A549 (cell line): ENCODE results near the gene CDH22.

Experiments
- EP300 ChIP-seq, 2 experiments: fragments of >200 bp; sonication (Bioruptor Twin); formaldehyde crosslinking; IDR thresholded peaks; 2 replicates in 1 of 2; 3 replicates in 1 of 2; pipeline ENCODE4 v1.6.1; 2016 to 2017
- HES2 ChIP-seq: fragments of >200 bp; sonication (Bioruptor Twin); formaldehyde crosslinking; IDR thresholded peaks from 2 replicates; pipeline ENCODE4 v1.6.1; 2016
- JUN ChIP-seq, 2 experiments: fragments of >200 bp; sonication (Bioruptor Twin); formaldehyde crosslinking; IDR thresholded peaks; 2 replicates in 1 of 2; 3 replicates in 1 of 2; pipeline ENCODE4 v1.6.1; 2016 to 2017
- KDM1A ChIP-seq: fragments of 200-600 bp; sonication (generic); IDR thresholded peaks from 2 replicates; pipeline ENCODE4 v1.6.1; 2016; ENCODE audit warnings: low read depth, mild to moderate bottlenecking
- KDM5A ChIP-seq: fragments of 200-600 bp; sonication (generic); IDR thresholded peaks from 2 replicates; pipeline ENCODE4 v1.6.1; 2016; ENCODE audit warnings: antibody characterized with exemption, mild to moderate bottlenecking
- MAFK ChIP-seq: fragments of 450-650 bp; IDR thresholded peaks from 2 replicates; pipeline ENCODE4 v1.6.1; 2014; ENCODE audit not compliant: partially characterized antibody
- MYC ChIP-seq: IDR thresholded peaks from 2 replicates; pipeline ENCODE4 v1.6.1; 2012; ENCODE audit warnings: mild to moderate bottlenecking, inconsistent platforms, low read length, improper control_type of control experiment, borderline replicate concordance
- POLR2A ChIP-seq: IDR thresholded peaks from 2 replicates; pipeline ENCODE4 v1.6.1; 2012; ENCODE audit warnings: mild to moderate bottlenecking, low read length
- TP53 ChIP-seq: fragments of 250-450 bp; sonication (Bioruptor Pico); IDR thresholded peaks from 2 replicates; pipeline ENCODE4 v1.5.0; 2021; ENCODE audit warnings: mild to moderate bottlenecking, moderate library complexity
- TF ChIP-seq, protein P1 (sequence below): fragments of >200 bp; sonication (Bioruptor Twin); formaldehyde crosslinking; IDR thresholded peaks from 3 replicates; pipeline ENCODE4 v1.5.1; 2016
- TF ChIP-seq, protein P2 (sequence below): fragments of 450-650 bp; IDR thresholded peaks from 2 replicates; pipeline ENCODE4 v1.6.1; 2014; ENCODE audit warnings: antibody characterized with exemption
- TF ChIP-seq, protein P3 (sequence below): IDR thresholded peaks from 2 replicates; pipeline ENCODE4 v1.6.1; 2012

DNA sequence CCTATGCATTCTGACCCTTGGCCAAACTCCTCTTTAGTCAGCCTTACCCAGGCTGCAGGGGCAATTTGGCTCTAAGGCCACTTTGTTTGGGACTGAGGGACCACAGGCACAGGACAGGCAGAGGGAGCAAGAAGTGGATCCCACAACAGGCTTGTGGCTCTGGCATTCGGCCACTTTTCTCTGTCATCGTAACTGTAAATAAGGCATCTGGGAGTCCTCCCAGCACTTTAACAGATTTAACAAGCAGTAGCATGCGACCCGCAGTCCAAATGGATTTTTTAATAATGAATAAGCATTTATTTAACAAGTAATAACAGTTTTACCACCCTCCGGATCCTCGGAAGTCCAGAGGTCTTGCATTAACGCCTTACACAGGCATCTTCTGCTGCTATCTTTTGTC lies 16.1 kb upstream of the CDH22 start:
- TF ChIP-seq MAFK = no peak
- TF ChIP-seq MYC = no peak
- no peak for TF ChIP-seq POLR2A
- TF ChIP-seq, protein P1, sequence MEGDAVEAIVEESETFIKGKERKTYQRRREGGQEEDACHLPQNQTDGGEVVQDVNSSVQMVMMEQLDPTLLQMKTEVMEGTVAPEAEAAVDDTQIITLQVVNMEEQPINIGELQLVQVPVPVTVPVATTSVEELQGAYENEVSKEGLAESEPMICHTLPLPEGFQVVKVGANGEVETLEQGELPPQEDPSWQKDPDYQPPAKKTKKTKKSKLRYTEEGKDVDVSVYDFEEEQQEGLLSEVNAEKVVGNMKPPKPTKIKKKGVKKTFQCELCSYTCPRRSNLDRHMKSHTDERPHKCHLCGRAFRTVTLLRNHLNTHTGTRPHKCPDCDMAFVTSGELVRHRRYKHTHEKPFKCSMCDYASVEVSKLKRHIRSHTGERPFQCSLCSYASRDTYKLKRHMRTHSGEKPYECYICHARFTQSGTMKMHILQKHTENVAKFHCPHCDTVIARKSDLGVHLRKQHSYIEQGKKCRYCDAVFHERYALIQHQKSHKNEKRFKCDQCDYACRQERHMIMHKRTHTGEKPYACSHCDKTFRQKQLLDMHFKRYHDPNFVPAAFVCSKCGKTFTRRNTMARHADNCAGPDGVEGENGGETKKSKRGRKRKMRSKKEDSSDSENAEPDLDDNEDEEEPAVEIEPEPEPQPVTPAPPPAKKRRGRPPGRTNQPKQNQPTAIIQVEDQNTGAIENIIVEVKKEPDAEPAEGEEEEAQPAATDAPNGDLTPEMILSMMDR = no peak
- TF ChIP-seq, protein P2, sequence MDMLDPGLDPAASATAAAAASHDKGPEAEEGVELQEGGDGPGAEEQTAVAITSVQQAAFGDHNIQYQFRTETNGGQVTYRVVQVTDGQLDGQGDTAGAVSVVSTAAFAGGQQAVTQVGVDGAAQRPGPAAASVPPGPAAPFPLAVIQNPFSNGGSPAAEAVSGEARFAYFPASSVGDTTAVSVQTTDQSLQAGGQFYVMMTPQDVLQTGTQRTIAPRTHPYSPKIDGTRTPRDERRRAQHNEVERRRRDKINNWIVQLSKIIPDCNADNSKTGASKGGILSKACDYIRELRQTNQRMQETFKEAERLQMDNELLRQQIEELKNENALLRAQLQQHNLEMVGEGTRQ = no peak
- TF ChIP-seq JUN (IDR thresholded peaks at IDR 0.05) = no peak
- no peak for TF ChIP-seq KDM5A
- TF ChIP-seq, protein P3, sequence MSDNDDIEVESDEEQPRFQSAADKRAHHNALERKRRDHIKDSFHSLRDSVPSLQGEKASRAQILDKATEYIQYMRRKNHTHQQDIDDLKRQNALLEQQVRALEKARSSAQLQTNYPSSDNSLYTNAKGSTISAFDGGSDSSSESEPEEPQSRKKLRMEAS = no peak
- no peak for TF ChIP-seq KDM1A
- no peak for TF ChIP-seq EP300 (IDR thresholded peaks at IDR 0.05)
- TF ChIP-seq HES2 = no peak
- no peak for TF ChIP-seq TP53
